Measurements from ENCODE around the gene UBE2R2. TPM values are rescaled to one million over a fixed set of nuclear protein-coding genes. Genes with fewer than 3 reads are reported as not detected.
A peak's percentile ranks its signal among the peaks of the same experiment; 100 is the strongest.

The UBE2R2 gene
- total and polyA plus RNA-seq, 2 donors (not counting 1 experiment from before 2014, with no cell fraction given) = 23.9 to 57.1 TPM

DNA sequence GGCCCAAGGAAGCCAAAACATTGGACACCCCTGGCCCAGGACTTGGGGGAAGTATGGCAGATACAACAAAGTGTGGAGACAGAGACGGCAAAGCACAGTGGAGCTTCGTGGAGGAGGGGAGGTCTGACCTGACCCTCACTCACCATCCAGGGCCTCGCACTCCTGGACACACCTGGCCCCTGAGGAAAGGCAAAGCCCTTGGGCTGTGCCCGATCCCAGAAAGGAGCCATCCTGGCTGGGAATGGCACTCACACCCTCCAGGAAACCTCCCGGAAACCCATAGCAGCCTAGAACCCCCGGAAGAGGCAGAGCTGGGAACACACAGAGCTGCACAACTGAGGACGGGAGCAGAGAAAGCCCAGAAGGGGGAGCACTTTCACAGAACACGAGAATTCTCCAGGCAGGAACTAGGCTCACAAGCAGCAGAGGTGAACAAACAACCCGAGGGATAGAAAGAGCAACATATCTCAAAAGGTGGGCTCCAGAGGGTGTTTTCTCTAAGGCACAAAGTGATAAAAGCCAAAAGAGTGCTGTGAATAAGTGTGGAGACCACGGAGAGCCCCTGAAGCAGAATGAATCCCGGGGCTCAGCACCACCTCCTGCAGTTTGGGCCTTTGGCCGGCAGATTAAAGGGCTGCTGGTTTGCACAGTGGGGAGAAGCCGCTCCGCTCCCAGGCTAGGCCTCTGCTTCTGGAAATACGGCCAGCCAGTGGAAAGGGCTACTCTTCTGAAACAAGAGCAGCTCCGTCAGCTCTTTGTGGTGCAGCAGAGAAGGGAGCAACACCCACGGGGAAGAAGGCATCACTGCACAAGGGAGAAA is 108.2 kb downstream of the UBE2R2 start:
- H3K4me3 ChIP-seq (replicated peaks in 1 of 4; ENCODE audit: control extremely low read depth in 1 of 4, insufficient read depth in 1 of 4, low read depth in 3 of 4, low read length in 4 of 4) = no peak overlapping the region
- H3K9ac ChIP-seq (ENCODE audit: insufficient read depth, low read length) = no peak overlapping the region
- no peak overlapping the region for H2AFZ ChIP-seq (ENCODE audit: low read length)
- no peak overlapping the region for H3K27ac ChIP-seq (ENCODE audit: insufficient read depth, low read length)
- no peaks in the 10 kb centered on the region for H3K9me3 ChIP-seq (ENCODE audit: control insufficient read depth, insufficient read depth, low read depth, low read length)
- H3K36me3 ChIP-seq (ENCODE audit: control insufficient read depth, insufficient read depth, low read length) = peaks cover 55% of the 10 kb centered on the region
- no peaks in the 10 kb centered on the region for H4K20me1 ChIP-seq (ENCODE audit: control insufficient read depth, extremely low read depth, insufficient read depth, low read length)
- H3K79me2 ChIP-seq (ENCODE audit: control insufficient read depth, insufficient read depth, low read length) = no peaks in the 10 kb centered on the region
- TF ChIP-seq CTCF (conservative IDR thresholded peaks at IDR 0.05 in 1 of 2, IDR thresholded peaks at IDR 0.05 in 1 of 2; ENCODE audit: low read depth in 1 of 2, low read length in 2 of 2) (peak; percentile 74 to 78), EZH2 (IDR thresholded peaks at IDR 0.05; ENCODE audit: low read length, missing control alignments) (no peak)
- H3K27me3 ChIP-seq (ENCODE audit: control insufficient read depth, insufficient read depth, low read length) = no peaks in the 10 kb centered on the region
- no peak overlapping the region for H3K4me2 ChIP-seq (ENCODE audit: extremely low read depth, insufficient read depth, low read length)
- H3K4me1 ChIP-seq (ENCODE audit: control insufficient read depth, extremely low read depth, insufficient read depth, low read length) = no peaks in the 10 kb centered on the region
- peak; percentile 41 to 62 for DNase-seq (ENCODE audit: low read depth in 2 of 2)

- H3K9me3 ChIP-seq (ENCODE audit: control insufficient read depth, insufficient read depth, low read depth, low read length) = no peaks in the 10 kb centered on the region
These were observed 110.0 kb downstream of the UBE2R2 start for GRCh38 chr9:33926746-33927485.

More at GRCh38 chr9:33926746-33927485, 110.0 kb downstream of the UBE2R2 start:
- Histone ChIP-seq H2AFZ (ENCODE audit: low read length) (no peak overlapping the region), H3K79me2 (ENCODE audit: control insufficient read depth, insufficient read depth, low read length) (no peaks in the 10 kb centered on the region), H3K9ac (ENCODE audit: insufficient read depth, low read length) (no peak overlapping the region), H3K36me3 (ENCODE audit: control insufficient read depth, insufficient read depth, low read length) (peaks cover 59% of the 10 kb centered on the region), H3K4me2 (ENCODE audit: extremely low read depth, insufficient read depth, low read length) (no peak overlapping the region), H3K4me1 (ENCODE audit: control insufficient read depth, extremely low read depth, insufficient read depth, low read length) (no peaks in the 10 kb centered on the region), H4K20me1 (ENCODE audit: control insufficient read depth, extremely low read depth, insufficient read depth, low read length) (no peaks in the 10 kb centered on the region), H3K4me3 (replicated peaks in 1 of 4; ENCODE audit: control extremely low read depth in 1 of 4, insufficient read depth in 1 of 4, low read depth in 3 of 4, low read length in 4 of 4) (no peak overlapping the region), H3K27me3 (ENCODE audit: control insufficient read depth, insufficient read depth, low read length) (no peaks in the 10 kb centered on the region), H3K27ac (ENCODE audit: insufficient read depth, low read length) (no peak overlapping the region)
- TF ChIP-seq CTCF (conservative IDR thresholded peaks at IDR 0.05 in 1 of 2, IDR thresholded peaks at IDR 0.05 in 1 of 2; ENCODE audit: low read depth in 1 of 2, low read length in 2 of 2) = no peak
- DNase-seq (ENCODE audit: low read depth in 2 of 2) = no peak

Data from fibroblast of lung (primary cell).